Astrocyte (in vitro differentiated cells and primary cell): Measurements from ENCODE around the gene DSCAM.

Experiments used
- CTCF ChIP-seq: IDR thresholded peaks from 2 replicates; pipeline ENCODE4 v1.5.1; 2011; ENCODE audit warnings: low read depth, mild to moderate bottlenecking, inconsistent platforms, low read length, moderate library complexity; ENCODE audit not compliant: insufficient read depth
- EZH2 ChIP-seq: IDR thresholded peaks from 2 replicates; pipeline ENCODE4 v1.6.1; 2012; ENCODE audit warnings: mild to moderate bottlenecking, low read length, inconsistent platforms; ENCODE audit not compliant: insufficient read depth

- TF ChIP-seq CTCF: no peak
- no peak for TF ChIP-seq EZH2
Measured at GRCh38 chr21:40832316-40832715, 14.6 kb downstream of the DSCAM start.
